SU-DHL-6 (cell line): ENCODE data around the gene CYP39A1.

ENCODE experiments used
- H2AFZ ChIP-seq: fragments of 200-600 bp; sonication (generic); 2 replicates; pipeline ENCODE4 v1.6.1; 2014; ENCODE audit warnings: low read depth, mild to moderate bottlenecking, moderate library complexity, mixed read lengths, antibody characterized with exemption, low read length; ENCODE audit not compliant: severe bottlenecking
- H3F3A ChIP-seq: fragments of 200-600 bp; shearing (Covaris generic); 2 replicates; pipeline ENCODE4 v1.6.0; 2016; ENCODE audit warnings: antibody characterized with exemption, mild to moderate bottlenecking; ENCODE audit not compliant: insufficient read depth
- H3K27ac ChIP-seq: fragments of 200-600 bp; sonication (generic); 2 replicates; pipeline ENCODE4 v1.5.1; 2016; ENCODE audit warnings: low read depth, mild to moderate bottlenecking, low read length, moderate library complexity, mixed read lengths
- H3K27me3 ChIP-seq: fragments of 200-600 bp; sonication (generic), shearing (Covaris generic); 2 replicates; pipeline ENCODE4 v1.6.0; 2014; ENCODE audit warnings: mild to moderate bottlenecking, low read length
- H3K36me3 ChIP-seq: fragments of 200-600 bp; sonication (generic); 2 replicates; pipeline ENCODE4 v1.6.1; 2014; ENCODE audit warnings: mild to moderate bottlenecking, low read length, mixed read lengths
- H3K4me2 ChIP-seq: fragments of 300-600, 200-600 bp; shearing (Covaris generic), sonication (generic); 2 replicates; pipeline ENCODE4 v1.6.0; 2014; ENCODE audit warnings: low read length, low read depth, mild to moderate bottlenecking; ENCODE audit not compliant: poor library complexity, severe bottlenecking
- H3K4me3 ChIP-seq: fragments of 200-600 bp; sonication (generic); 2 replicates; pipeline ENCODE4 v1.5.1; 2014; ENCODE audit warnings: antibody characterized with exemption, low read length, mild to moderate bottlenecking, mixed read lengths; ENCODE audit not compliant: insufficient read depth, poor library complexity, severe bottlenecking
- H3K79me2 ChIP-seq: fragments of 200-600 bp; sonication (generic); 2 replicates; pipeline ENCODE4 v1.6.1; 2014; ENCODE audit warnings: mild to moderate bottlenecking, low read length, moderate library complexity; ENCODE audit not compliant: insufficient read depth
- H3K9ac ChIP-seq: fragments of 200-600 bp; sonication (generic); 2 replicates; pipeline ENCODE4 v1.7.0; 2014; ENCODE audit warnings: mild to moderate bottlenecking, low read length
- H3K9me2 ChIP-seq: fragments of 200-600 bp; sonication (generic); replicated peaks from 2 replicates; pipeline ENCODE4 v1.6.1; 2014; ENCODE audit warnings: low read length; ENCODE audit not compliant: insufficient read depth
- H3K9me3 ChIP-seq: fragments of 200-600 bp; sonication (generic); 2 replicates; pipeline ENCODE4 v1.6.1; 2014; ENCODE audit warnings: low read length, mixed read lengths; ENCODE audit not compliant: insufficient read depth
- H4K20me1 ChIP-seq: fragments of 200-600 bp; sonication (generic); 2 replicates; pipeline ENCODE4 v1.6.1; 2014; ENCODE audit warnings: low read depth, mild to moderate bottlenecking, antibody characterized with exemption, low read length, moderate library complexity, mixed read lengths
- EZH2phosphoT487 ChIP-seq: fragments of 200-600 bp; sonication (generic), shearing (Covaris generic); conservative IDR thresholded peaks from 2 replicates; pipeline ENCODE4 v1.6.1; 2018; ENCODE audit warnings: mild to moderate bottlenecking, antibody characterized with exemption, low read length, moderate library complexity, mixed read lengths
- TF ChIP-seq, protein P1 (sequence below): fragments of 200-600 bp; sonication (generic); IDR thresholded peaks from one replicate; pipeline ENCODE4 v1.5.1; 2017; ENCODE audit warnings: antibody characterized with exemption, mild to moderate bottlenecking, low read length, moderate library complexity; ENCODE audit not compliant: insufficient read depth, poor library complexity, severe bottlenecking

Gene CYP39A1

DNA sequence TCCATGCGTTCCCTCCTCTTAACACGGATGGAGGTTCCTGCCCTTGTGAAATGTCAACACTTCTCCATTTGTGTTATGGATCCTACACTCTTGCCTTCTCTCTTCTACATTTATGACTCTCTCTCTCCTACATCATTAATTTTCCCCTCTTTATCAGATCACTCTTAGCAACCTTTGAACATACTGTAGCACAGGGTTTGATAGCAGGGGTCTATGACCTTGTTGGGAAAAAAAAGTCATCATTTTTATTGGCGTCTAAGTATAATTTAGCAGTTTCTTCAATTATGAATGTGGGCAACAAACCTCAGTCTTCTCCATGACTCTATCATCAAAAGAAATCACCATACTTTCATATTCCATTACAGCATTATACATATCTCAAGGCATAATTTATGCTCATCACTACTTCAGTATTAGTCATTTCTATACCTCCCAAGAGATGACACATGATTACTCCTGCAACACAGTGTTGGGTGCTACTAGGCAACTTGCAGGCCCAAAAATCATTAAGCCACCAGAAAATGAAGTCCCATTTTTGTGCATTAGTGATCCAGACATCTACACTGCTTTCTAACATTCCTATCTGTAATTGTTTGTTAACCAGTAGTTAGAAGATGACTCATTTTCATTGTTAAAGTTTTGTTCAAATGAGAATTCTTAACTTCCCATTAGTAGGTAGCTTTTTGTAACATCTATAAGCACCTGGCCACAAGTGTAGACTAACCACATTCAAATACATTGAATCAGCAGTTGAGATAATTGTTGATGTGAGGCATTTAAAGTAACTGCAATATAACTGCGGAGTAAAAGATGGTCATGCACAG is 9.5 kb downstream of the CYP39A1 start:
- Histone ChIP-seq H4K20me1 (no peaks in the 10 kb centered on the region), H3F3A (peaks cover 90% of the 10 kb centered on the region), H2AFZ (no peak overlapping the region), H3K4me3 (peak overlapping the region; percentile 36), H3K79me2 (peaks cover 83% of the 10 kb centered on the region), H3K4me2 (peak overlapping the region; percentile 76), H3K9me3 (no peaks in the 10 kb centered on the region), H3K27ac (peak overlapping the region; percentile 88), H3K36me3 (peaks cover 32% of the 10 kb centered on the region), H3K9me2 (no peaks in the 10 kb centered on the region), H3K9ac (peak overlapping the region; percentile 39), H3K27me3 (no peaks in the 10 kb centered on the region)
- TF ChIP-seq, protein P1, sequence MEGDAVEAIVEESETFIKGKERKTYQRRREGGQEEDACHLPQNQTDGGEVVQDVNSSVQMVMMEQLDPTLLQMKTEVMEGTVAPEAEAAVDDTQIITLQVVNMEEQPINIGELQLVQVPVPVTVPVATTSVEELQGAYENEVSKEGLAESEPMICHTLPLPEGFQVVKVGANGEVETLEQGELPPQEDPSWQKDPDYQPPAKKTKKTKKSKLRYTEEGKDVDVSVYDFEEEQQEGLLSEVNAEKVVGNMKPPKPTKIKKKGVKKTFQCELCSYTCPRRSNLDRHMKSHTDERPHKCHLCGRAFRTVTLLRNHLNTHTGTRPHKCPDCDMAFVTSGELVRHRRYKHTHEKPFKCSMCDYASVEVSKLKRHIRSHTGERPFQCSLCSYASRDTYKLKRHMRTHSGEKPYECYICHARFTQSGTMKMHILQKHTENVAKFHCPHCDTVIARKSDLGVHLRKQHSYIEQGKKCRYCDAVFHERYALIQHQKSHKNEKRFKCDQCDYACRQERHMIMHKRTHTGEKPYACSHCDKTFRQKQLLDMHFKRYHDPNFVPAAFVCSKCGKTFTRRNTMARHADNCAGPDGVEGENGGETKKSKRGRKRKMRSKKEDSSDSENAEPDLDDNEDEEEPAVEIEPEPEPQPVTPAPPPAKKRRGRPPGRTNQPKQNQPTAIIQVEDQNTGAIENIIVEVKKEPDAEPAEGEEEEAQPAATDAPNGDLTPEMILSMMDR: no peak
- no peak for TF ChIP-seq EZH2phosphoT487

DNA sequence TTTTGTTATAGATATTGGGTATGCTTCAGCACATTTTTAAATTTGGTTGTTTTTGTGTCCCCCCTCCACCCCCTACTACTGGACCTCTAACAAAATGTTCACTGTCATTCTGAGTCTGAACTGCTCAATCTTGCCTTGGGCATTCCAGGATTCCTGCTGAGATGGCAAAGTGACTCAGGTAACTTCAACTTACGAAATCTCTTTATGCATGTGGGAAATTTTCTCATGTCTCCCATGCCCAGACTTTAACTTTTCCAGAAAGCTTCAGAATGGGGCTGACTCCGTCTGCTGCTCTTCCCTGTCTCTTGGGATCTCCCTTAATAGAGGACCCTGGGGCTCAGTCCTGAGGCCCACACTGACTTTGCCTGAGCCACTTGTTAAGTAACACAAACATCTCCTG is 14.0 kb downstream of the CYP39A1 start:
- H3K27ac ChIP-seq: peak overlapping the region; percentile 92

DNA sequence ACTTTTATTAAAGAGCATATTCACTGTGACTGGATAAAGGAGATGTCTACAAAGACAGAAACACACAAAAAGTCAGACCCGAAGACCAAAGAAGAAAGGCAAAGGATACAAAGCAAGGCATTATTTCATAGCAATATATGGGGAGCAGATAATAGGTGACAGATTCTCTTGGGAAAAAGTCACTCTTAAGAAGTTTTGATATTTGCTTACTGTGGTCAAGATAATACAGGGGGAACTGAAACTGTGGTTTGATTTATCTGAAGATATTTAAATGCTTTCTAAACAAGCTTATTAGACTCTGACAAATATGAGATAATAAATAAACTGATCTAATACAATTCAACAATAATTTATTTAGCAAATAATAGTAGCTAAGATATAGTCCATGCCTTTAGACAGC is 14.7 kb downstream of the CYP39A1 start:
- Histone ChIP-seq H3K4me3 (peak overlapping the region; percentile 46), H3K27me3 (no peaks in the 10 kb centered on the region), H3K9ac (peak overlapping the region; percentile 60), H3K27ac (peak overlapping the region; percentile 92), H3K9me3 (no peaks in the 10 kb centered on the region), H3K4me2 (peak overlapping the region; percentile 85), H2AFZ (no peak overlapping the region), H3K36me3 (peaks cover 14% of the 10 kb centered on the region; the same call in 1 of the 2 replicates), H3K9me2 (no peaks in the 10 kb centered on the region), H4K20me1 (no peaks in the 10 kb centered on the region), H3F3A (peaks cover 77% of the 10 kb centered on the region), H3K79me2 (peaks cover 70% of the 10 kb centered on the region)
- TF ChIP-seq, protein P1: no peak
- TF ChIP-seq EZH2phosphoT487: no peak

More for the DNA sequence above, 14.0 kb downstream of the CYP39A1 start:
- Histone ChIP-seq H3K27me3 (no peaks in the 10 kb centered on the region), H4K20me1 (no peaks in the 10 kb centered on the region), H3K36me3 (peaks cover 13% of the 10 kb centered on the region; the same call in 1 of the 2 replicates), H3K4me3 (peak overlapping the region; percentile 46), H3F3A (peaks cover 84% of the 10 kb centered on the region), H2AFZ (no peak overlapping the region), H3K9me3 (no peaks in the 10 kb centered on the region), H3K9ac (peak overlapping the region; percentile 60), H3K79me2 (peaks cover 77% of the 10 kb centered on the region), H3K4me2 (peak overlapping the region; percentile 85), H3K9me2 (no peaks in the 10 kb centered on the region)
- no peak for TF ChIP-seq EZH2phosphoT487
- TF ChIP-seq, protein P1: no peak
